GM18868 (cell line): ENCODE measurements around the gene PADI1.

Experiments used
- ATAC-seq: cut with Tn5 transposase; IDR thresholded peaks from one replicate; pipeline ENCODE4 v1.9.1; 2021; ENCODE audit warnings: mild to moderate bottlenecking, moderate library complexity; ENCODE audit not compliant: unreplicated experiment

PADI1 gene

GRCh38 chr1:17265950-17266349 lies 61.0 kb downstream of the PADI1 start:
- ATAC-seq = no peak

GRCh38 chr1:17270891-17271765 lies 66.2 kb downstream of the PADI1 start:
- no peak for ATAC-seq

GRCh38 chr1:17272066-17272465 lies 67.1 kb downstream of the PADI1 start:
- no peak for ATAC-seq

- ATAC-seq = no peak
These were observed 67.7 kb downstream of the PADI1 start for GRCh38 chr1:17272646-17273045.

- ATAC-seq = no peak
These were observed 68.2 kb downstream of the PADI1 start for GRCh38 chr1:17273096-17273495.

GRCh38 chr1:17274186-17275170 lies 69.5 kb downstream of the PADI1 start:
- ATAC-seq = no peak

- ATAC-seq = no peak
These were observed 71.6 kb downstream of the PADI1 start for GRCh38 chr1:17276568-17276967.

GRCh38 chr1:17277511-17278159 lies 72.7 kb downstream of the PADI1 start:
- no peak for ATAC-seq

- ATAC-seq = no peak
These were observed 74.3 kb downstream of the PADI1 start for GRCh38 chr1:17278996-17279830.

GRCh38 chr1:17280436-17280835 lies 75.5 kb downstream of the PADI1 start:
- ATAC-seq = no peak

GRCh38 chr1:17280894-17281293 lies 76.0 kb downstream of the PADI1 start:
- ATAC-seq = no peak

GRCh38 chr1:17281775-17282181 lies 76.8 kb downstream of the PADI1 start:
- ATAC-seq = no peak

- no peak for ATAC-seq
These were observed 77.9 kb downstream of the PADI1 start for GRCh38 chr1:17282836-17283235.

GRCh38 chr1:17286646-17287045 lies 81.7 kb downstream of the PADI1 start:
- ATAC-seq = no peak

GRCh38 chr1:17287130-17287776 lies 82.3 kb downstream of the PADI1 start:
- no peak for ATAC-seq

- no peak for ATAC-seq
These were observed 84.8 kb downstream of the PADI1 start for GRCh38 chr1:17289721-17290120.

GRCh38 chr1:17290553-17290952 lies 85.6 kb downstream of the PADI1 start:
- no peak for ATAC-seq

- ATAC-seq = no peak
These were observed 87.6 kb downstream of the PADI1 start for GRCh38 chr1:17292299-17293160.
